Occipital lobe (tissue), 2 donors: ENCODE data around the gene SDHAF2. TPM values are rescaled to one million over a fixed set of nuclear protein-coding genes. Genes with fewer than 3 reads are reported as not detected.
A peak's percentile ranks its signal among the peaks of the same experiment; 100 is the strongest.
"Not testable (repeated sequence)": the region's sequence is repeated elsewhere in the genome, so short reads cannot be mapped to it uniquely, and the experiment has no call there.

Experiments used
- DNase-seq: peaks from one replicate; lab custom pipeline; 2025; lab: John Stamatoyannopoulos, UW
- total RNA-seq: library from RNA; depleted of rRNA; stranded (reverse); fragments of >200 nt; gene quantifications from one replicate; pipeline ENCODE4 v1.2.3, GENCODE V29; 2014

SDHAF2 gene
- total RNA-seq, 1 donor from 2014 or later = 27.6 TPM

GRCh38 chr11:61425367-61426131 lies 4.4 kb upstream of the SDHAF2 start:
- DNase-seq = no peak

GRCh38 chr11:61429346-61429690 lies 606 bp upstream of the SDHAF2 start:
- peak; percentile 50 for DNase-seq

- DNase-seq = not testable (repeated sequence)
These were observed 915 bp downstream of the SDHAF2 start for GRCh38 chr11:61430839-61431238.

- no peak for DNase-seq
These were observed 7.6 kb downstream of the SDHAF2 start for GRCh38 chr11:61437496-61437895.

GRCh38 chr11:61439615-61440014 lies 9.7 kb downstream of the SDHAF2 start:
- DNase-seq = no peak

GRCh38 chr11:61442616-61443015 lies 12.7 kb downstream of the SDHAF2 start:
- no peak for DNase-seq

- DNase-seq = no peak
These were observed 15.6 kb downstream of the SDHAF2 start for GRCh38 chr11:61445516-61445915.

- DNase-seq = peak; percentile 86
These were observed 16.3 kb downstream of the SDHAF2 start for GRCh38 chr11:61446211-61446651.

- DNase-seq = peak; percentile 27
These were observed 18.0 kb downstream of the SDHAF2 start for GRCh38 chr11:61447601-61448551.

GRCh38 chr11:61448552-61448927 lies 18.6 kb downstream of the SDHAF2 start:
- no peak for DNase-seq

- no peak for DNase-seq
These were observed 22.9 kb downstream of the SDHAF2 start for GRCh38 chr11:61452825-61453224.

GRCh38 chr11:61453695-61454094 lies 23.8 kb downstream of the SDHAF2 start:
- no peak for DNase-seq

- no peak for DNase-seq
These were observed 24.6 kb downstream of the SDHAF2 start for GRCh38 chr11:61454520-61454919.

GRCh38 chr11:61460474-61460881 lies 30.6 kb downstream of the SDHAF2 start:
- no peak for DNase-seq

- DNase-seq = no peak
These were observed 31.1 kb downstream of the SDHAF2 start for GRCh38 chr11:61460986-61461385.

- not testable (repeated sequence) for DNase-seq
These were observed 37.7 kb downstream of the SDHAF2 start for GRCh38 chr11:61467602-61468001.

- DNase-seq = no peak
These were observed 38.1 kb downstream of the SDHAF2 start for GRCh38 chr11:61468002-61468401.

GRCh38 chr11:61472282-61472681 lies 42.4 kb downstream of the SDHAF2 start:
- no peak for DNase-seq

GRCh38 chr11:61472868-61473267 lies 42.9 kb downstream of the SDHAF2 start:
- DNase-seq = no peak

GRCh38 chr11:61473370-61474012 lies 43.6 kb downstream of the SDHAF2 start:
- peak; percentile 63 for DNase-seq

GRCh38 chr11:61474013-61474643 lies 44.2 kb downstream of the SDHAF2 start:
- no peak for DNase-seq
